Panc1 (cell line): ENCODE results near the gene PTPRE. TPM values are rescaled to one million over a fixed set of nuclear protein-coding genes. Genes with fewer than 3 reads are reported as not detected.

Experiments
- ATAC-seq: fragments of 200-7000 bp; cut with Tn5 transposase; 2 replicates; pipeline ENCODE4 v1.9.1; 2020; ENCODE audit warnings: mild to moderate bottlenecking, moderate library complexity
- BruUV-seq: library from RNA; stranded (reverse); fragments of 400-500 nt; replicated peaks from 2 replicates; lab custom pipeline; 2021; lab: Mats Ljungman, UMichigan
- CTCF ChIA-PET: fragments of 300-600 bp; sonication (Branson Sonifier 250); formaldehyde crosslinking; loops from one replicate; lab custom pipeline; 2022; ENCODE audit warnings: antibody characterized with exemption; lab: Charles Lee
- POLR2A ChIA-PET: fragments of 300-600 bp; sonication (Branson Sonifier 250); formaldehyde crosslinking; loops from one replicate; lab custom pipeline; 2022; ENCODE audit warnings: antibody characterized with exemption; lab: Charles Lee
- DNase-seq: peaks from one replicate; pipeline ENCODE4 v3.0.0-alpha.2; 2010; ENCODE audit warnings: low read depth, low spot score
- H3K27ac ChIP-seq: 2 replicates; pipeline ENCODE4 v1.5.1; 2011; ENCODE audit warnings: mild to moderate bottlenecking, low read length, inconsistent platforms
- H3K27me3 ChIP-seq: fragments of 200-500 bp; sonication (Bioruptor generic); 2 replicates; pipeline ENCODE4 v1.6.0; 2014; ENCODE audit warnings: low read length, inconsistent platforms; ENCODE audit not compliant: control insufficient read depth, insufficient read depth
- H3K36me3 ChIP-seq: fragments of 200-500 bp; sonication (Bioruptor generic); 2 replicates; pipeline ENCODE4 v1.5.1; 2014; ENCODE audit warnings: inconsistent platforms, mild to moderate bottlenecking, low read length, moderate library complexity; ENCODE audit not compliant: control insufficient read depth, insufficient read depth
- H3K4me1 ChIP-seq: 2 replicates; pipeline ENCODE4 v1.5.1; 2011; ENCODE audit warnings: inconsistent platforms, mild to moderate bottlenecking, low read length, moderate library complexity; ENCODE audit not compliant: control insufficient read depth, insufficient read depth
- H3K4me3 ChIP-seq, 2 experiments: 2 replicates each; pipeline ENCODE4 v1.5.1; 2011 to 2012; ENCODE audit warnings: low read depth in 2 of 2, low read length in 2 of 2, mild to moderate bottlenecking in 2 of 2, inconsistent platforms in 1 of 2, moderate library complexity in 1 of 2
- H3K9me3 ChIP-seq: fragments of 200-500 bp; sonication (Bioruptor generic); 2 replicates; pipeline ENCODE4 v1.5.1; 2014; ENCODE audit warnings: low read depth, mild to moderate bottlenecking, inconsistent platforms, low read length, moderate library complexity; ENCODE audit not compliant: control insufficient read depth, insufficient read depth
- POLR2AphosphoS5 ChIP-seq: IDR thresholded peaks from 2 replicates; pipeline ENCODE4 v1.6.1; 2012; ENCODE audit warnings: mild to moderate bottlenecking, low read depth, low read length, moderate library complexity
- SIN3A ChIP-seq: IDR thresholded peaks from 2 replicates; pipeline ENCODE4 v1.6.1; 2012; ENCODE audit warnings: low read depth, mild to moderate bottlenecking, low read length, moderate library complexity, borderline replicate concordance; ENCODE audit not compliant: insufficient read depth
- TCF7L2 ChIP-seq: IDR thresholded peaks from 2 replicates; pipeline ENCODE4 v1.6.1; 2011; ENCODE audit warnings: mild to moderate bottlenecking, low read depth, low read length, inconsistent platforms
- in situ Hi-C: cut with HindIII; loops from 2 replicates; pipeline ENCODE4 v1.10.0; 2016; ENCODE audit warnings: low sequenced_read_pairs, low pct_unique_long_range_greater_than_20kb
- intact Hi-C: fragments of 100-400 bp; cut with micrococcal nuclease; formaldehyde crosslinking; loops from one replicate; pipeline ENCODE4 v1.10.0; 2022; ENCODE audit not compliant: unreplicated experiment
- total RNA-seq: library from RNA; stranded (reverse); gene quantifications from one replicate; pipeline ENCODE4 v1.2.1, GENCODE V29; 2021; ENCODE audit not compliant: unreplicated experiment
- TF ChIP-seq, protein P1 (sequence below): fragments of 450-650 bp; IDR thresholded peaks from 2 replicates; pipeline ENCODE4 v1.5.1; 2017; ENCODE audit warnings: mild to moderate bottlenecking
- TF ChIP-seq, protein P2 (sequence below), 2 experiments: IDR thresholded peaks; 2 replicates each; pipeline ENCODE4 v1.6.1; 2011 to 2012; ENCODE audit warnings: low read depth in 2 of 2, control low read depth in 1 of 2, low read length in 1 of 2, mild to moderate bottlenecking in 1 of 2, moderate library complexity in 1 of 2; ENCODE audit not compliant: insufficient read depth in 1 of 2

Gene PTPRE
- total RNA-seq, 1 experiment from 2014 or later, result 0.44 TPM

DNA sequence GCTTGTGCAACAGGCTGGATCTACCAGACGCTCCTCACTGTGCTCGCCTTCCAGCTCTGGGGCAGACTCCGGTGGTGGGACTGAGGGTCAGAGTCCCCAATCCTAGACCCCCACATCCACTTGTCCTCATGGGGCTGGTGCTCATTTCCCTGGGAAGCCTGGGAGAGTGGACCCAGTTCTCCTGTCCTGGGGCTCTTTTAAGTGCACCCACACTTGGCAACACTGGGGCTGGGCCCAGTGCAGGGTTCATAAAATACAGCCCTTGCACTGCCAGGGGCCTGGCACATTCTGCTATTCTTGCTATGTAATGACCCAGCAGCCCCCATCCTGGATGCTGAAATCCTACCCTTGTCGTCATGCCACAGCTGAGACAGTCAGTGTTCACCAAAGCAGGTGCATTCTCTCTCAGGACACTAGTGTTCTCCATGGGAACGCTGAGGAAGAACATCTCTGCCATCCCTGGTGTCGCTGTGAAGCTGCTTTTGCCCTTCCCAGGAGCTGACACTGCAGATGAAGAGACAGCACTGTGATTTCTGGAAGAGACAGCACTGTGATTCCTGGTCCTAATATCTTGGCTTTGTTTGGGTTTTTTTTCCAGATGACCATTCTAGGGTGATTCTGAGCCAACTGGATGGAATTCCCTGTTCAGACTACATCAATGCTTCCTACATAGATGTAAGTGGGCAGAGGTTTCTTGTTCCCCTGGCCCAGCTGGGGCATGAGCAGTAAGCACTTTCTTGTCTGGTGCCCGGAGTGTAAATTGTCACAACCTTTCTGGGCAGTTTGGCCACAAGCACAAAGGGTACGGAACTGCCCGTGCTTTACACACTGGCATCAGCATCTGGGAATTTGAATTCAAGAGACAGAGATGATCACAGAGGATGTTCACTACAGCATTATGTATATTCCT, 153.7 kb downstream of the PTPRE start:
- ATAC-seq, result no peak
- BruUV-seq, result no TSS peak
- Histone ChIP-seq H3K27ac (no peak overlapping the region), H3K27me3 (no peaks in the 10 kb centered on the region; the same call in 1 of the 2 replicates), H3K9me3 (no peaks in the 10 kb centered on the region), H3K36me3 (no peaks in the 10 kb centered on the region), H3K4me1 (no peaks in the 10 kb centered on the region), H3K4me3 (no peak overlapping the region)
- DNase-seq, result no peak
- TF ChIP-seq, protein P1, sequence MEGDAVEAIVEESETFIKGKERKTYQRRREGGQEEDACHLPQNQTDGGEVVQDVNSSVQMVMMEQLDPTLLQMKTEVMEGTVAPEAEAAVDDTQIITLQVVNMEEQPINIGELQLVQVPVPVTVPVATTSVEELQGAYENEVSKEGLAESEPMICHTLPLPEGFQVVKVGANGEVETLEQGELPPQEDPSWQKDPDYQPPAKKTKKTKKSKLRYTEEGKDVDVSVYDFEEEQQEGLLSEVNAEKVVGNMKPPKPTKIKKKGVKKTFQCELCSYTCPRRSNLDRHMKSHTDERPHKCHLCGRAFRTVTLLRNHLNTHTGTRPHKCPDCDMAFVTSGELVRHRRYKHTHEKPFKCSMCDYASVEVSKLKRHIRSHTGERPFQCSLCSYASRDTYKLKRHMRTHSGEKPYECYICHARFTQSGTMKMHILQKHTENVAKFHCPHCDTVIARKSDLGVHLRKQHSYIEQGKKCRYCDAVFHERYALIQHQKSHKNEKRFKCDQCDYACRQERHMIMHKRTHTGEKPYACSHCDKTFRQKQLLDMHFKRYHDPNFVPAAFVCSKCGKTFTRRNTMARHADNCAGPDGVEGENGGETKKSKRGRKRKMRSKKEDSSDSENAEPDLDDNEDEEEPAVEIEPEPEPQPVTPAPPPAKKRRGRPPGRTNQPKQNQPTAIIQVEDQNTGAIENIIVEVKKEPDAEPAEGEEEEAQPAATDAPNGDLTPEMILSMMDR, result no peak
- no peak for TF ChIP-seq SIN3A
- TF ChIP-seq, protein P2, sequence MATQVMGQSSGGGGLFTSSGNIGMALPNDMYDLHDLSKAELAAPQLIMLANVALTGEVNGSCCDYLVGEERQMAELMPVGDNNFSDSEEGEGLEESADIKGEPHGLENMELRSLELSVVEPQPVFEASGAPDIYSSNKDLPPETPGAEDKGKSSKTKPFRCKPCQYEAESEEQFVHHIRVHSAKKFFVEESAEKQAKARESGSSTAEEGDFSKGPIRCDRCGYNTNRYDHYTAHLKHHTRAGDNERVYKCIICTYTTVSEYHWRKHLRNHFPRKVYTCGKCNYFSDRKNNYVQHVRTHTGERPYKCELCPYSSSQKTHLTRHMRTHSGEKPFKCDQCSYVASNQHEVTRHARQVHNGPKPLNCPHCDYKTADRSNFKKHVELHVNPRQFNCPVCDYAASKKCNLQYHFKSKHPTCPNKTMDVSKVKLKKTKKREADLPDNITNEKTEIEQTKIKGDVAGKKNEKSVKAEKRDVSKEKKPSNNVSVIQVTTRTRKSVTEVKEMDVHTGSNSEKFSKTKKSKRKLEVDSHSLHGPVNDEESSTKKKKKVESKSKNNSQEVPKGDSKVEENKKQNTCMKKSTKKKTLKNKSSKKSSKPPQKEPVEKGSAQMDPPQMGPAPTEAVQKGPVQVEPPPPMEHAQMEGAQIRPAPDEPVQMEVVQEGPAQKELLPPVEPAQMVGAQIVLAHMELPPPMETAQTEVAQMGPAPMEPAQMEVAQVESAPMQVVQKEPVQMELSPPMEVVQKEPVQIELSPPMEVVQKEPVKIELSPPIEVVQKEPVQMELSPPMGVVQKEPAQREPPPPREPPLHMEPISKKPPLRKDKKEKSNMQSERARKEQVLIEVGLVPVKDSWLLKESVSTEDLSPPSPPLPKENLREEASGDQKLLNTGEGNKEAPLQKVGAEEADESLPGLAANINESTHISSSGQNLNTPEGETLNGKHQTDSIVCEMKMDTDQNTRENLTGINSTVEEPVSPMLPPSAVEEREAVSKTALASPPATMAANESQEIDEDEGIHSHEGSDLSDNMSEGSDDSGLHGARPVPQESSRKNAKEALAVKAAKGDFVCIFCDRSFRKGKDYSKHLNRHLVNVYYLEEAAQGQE (IDR thresholded peaks at IDR 0.05; ENCODE audit: insufficient read depth in 1 of 2, low read depth in 2 of 2, low read length in 1 of 2), result no peak
- TF ChIP-seq POLR2AphosphoS5, result no peak
- TF ChIP-seq TCF7L2, result no peak
- POLR2A ChIA-PET, result no interaction called here
- in situ Hi-C loops (no loop called here), intact Hi-C loops (no loop called here)
- CTCF ChIA-PET, result no interaction called here

DNA sequence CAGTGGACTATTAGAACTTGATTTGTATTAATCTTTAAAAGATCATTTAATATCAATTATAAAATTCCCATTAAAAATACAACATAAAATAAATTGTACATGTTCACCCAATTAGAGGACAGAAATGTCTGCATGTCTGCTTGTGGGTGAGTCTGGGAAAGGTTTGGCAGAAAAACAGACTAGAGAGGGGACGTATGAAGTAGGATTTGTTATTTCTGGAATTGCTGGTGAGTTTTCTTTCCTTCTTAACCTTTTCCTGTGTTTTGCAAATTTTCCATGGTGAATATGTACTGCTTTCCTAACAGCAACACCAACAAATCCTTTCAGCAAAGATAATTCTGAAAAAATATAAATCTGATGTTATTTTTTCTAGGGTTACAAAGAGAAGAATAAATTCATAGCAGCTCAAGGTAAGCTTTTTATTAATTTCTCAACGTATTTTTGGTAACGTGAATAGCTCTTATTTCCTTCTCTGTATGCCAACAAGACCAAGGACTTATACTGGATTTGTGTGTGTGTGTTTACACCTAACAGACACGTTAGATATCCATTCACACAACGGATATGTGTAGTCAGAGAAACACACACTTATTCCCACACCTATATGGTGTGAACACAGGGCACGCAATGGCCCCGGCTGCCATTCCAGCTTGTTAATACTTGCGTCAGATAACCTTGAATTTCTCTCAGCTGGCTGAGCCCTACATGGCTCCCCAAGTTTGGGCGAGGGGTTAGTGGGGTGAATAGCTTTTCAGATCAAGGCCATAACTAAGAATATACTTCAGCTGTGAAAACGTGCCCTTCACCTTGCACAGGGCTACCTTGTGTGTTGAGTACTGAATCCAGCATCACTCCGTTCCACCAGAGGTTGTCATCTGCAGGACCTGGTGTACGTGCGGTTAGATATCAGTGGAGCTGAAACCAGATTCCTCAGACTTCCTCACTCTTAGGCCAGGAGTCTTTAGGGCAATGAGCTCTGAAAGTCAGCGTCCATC, 154.7 kb downstream of the PTPRE start:
- no peak for DNase-seq
- CTCF ChIA-PET, result interaction anchor here (0.6 kb wide), 1 partner anchor 17 kb away, joined by 3 read pairs; no protein-coding TSS in a partner anchor
- intact Hi-C loops, result no loop called here
- no peak for ATAC-seq
- no TSS peak for BruUV-seq
- POLR2A ChIA-PET, result no interaction called here
- Histone ChIP-seq H3K4me1 (no peaks in the 10 kb centered on the region), H3K4me3 (no peak overlapping the region), H3K9me3 (no peaks in the 10 kb centered on the region), H3K36me3 (no peaks in the 10 kb centered on the region), H3K27me3 (no peaks in the 10 kb centered on the region; the same call in 1 of the 2 replicates), H3K27ac (no peak overlapping the region)
- in situ Hi-C loops, result no loop called here
- TF ChIP-seq, protein P2 (IDR thresholded peaks at IDR 0.05; ENCODE audit: insufficient read depth in 1 of 2, low read depth in 2 of 2, low read length in 1 of 2), result no peak
- TF ChIP-seq SIN3A, result no peak
- no peak for TF ChIP-seq TCF7L2
- no peak for TF ChIP-seq POLR2AphosphoS5
- TF ChIP-seq, protein P1, result no peak
